GM21526 (cell line): Measurements from ENCODE around the gene TTC29.
"Not testable (repeated sequence)": the region's sequence is repeated elsewhere in the genome, so short reads cannot be mapped to it uniquely, and the experiment has no call there.

Experiments used
- ATAC-seq: cut with Tn5 transposase; IDR thresholded peaks from one replicate; pipeline ENCODE4 v1.9.1; 2021; ENCODE audit warnings: moderate library complexity; ENCODE audit not compliant: unreplicated experiment, low FRiP score

The TTC29 gene

DNA sequence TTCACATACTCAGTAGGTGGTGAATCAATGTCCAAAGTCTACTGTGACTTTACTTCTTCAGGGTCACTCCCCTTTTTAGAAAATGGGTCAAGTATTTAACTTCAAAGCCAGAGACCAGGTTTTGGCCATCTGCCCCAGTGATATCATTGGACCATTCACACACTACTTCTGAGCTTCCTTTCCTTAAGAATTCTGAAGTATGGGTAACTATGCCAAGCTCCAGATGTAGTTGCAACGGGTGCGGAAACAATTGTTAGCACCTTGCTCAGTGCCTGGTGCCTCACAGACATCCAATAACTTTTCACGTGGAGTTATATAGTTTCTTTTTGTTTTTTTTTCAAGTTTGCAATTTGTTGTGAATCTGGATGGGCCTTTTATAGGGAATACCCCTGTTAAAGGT, 62.6 kb downstream of the TTC29 start:
- no peak for ATAC-seq

DNA sequence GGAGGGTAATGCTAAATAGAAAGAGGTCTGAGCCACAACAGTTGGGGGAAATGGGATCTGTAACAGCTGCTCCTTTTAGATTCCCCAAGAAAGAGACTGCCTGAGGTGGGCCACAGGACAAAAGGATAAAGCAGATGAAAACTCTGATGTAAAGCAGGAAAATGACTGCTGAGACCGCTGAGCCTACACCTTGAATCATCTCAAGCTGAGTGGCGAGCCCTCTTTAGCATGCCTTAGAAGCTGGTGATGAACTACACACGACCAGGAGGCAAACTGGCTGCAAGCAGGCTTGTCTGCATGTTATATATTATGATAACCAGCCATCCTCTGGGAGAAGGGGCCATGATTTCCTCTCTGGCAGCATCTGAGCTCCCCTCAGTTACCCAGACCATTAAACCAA, 88.4 kb downstream of the TTC29 start:
- ATAC-seq = no peak

DNA sequence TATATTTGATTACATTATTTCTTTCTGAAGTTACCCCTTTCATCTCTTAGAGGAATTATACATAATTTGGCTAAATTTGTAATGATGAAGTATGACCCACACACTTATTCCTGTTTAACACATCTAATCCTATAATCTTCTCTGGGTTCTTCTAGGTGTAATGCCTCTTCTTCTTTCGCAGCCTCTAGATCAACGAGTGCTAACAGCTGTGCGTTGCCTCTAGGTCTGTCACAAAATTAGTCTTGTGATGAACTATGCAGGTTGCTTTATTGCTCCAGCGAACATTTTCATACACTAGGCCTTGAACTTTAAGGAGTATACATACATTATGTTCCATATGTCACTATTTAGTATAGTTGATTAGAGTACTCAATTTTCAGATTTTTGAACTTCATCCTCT, 89.9 kb downstream of the TTC29 start:
- no peak for ATAC-seq

DNA sequence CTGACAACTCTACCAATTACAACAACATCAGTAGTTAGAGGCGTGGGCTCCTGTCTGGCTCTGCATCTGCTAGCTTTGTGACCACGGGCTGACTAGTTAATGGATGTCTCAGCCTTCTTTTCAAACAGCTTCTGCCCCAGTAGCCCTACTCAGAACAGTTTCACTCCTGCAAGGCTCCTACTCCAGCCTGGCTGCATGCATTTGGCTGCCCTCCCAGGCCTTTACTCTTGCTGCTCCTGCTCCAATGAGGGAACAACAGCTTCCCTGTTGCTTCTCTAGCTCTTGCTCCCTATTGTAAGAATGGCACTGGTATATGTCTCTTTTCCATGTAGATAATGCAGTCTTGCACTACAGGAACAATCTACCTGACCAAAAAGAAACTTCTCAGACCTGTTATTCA, 93.3 kb downstream of the TTC29 start:
- ATAC-seq = no peak

DNA sequence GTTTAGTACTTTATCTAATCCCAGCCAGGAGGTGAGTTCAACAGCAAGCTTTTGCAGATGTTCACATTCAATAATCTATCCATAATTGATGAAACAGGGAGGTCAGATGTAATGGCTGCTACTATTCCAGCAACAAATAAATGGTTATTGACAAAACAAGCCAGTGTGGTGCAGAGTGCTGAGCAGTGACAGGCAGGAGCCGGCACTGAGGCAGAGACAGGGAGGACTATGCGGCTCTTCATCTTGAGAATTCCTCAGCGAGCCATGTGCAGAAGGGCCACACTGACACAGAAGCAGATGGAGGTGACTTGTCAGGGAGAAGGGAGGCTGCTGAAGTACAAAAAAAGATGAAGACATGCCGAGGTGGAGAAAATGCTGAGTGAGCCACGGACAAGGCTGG, 98.3 kb downstream of the TTC29 start:
- no peak for ATAC-seq

DNA sequence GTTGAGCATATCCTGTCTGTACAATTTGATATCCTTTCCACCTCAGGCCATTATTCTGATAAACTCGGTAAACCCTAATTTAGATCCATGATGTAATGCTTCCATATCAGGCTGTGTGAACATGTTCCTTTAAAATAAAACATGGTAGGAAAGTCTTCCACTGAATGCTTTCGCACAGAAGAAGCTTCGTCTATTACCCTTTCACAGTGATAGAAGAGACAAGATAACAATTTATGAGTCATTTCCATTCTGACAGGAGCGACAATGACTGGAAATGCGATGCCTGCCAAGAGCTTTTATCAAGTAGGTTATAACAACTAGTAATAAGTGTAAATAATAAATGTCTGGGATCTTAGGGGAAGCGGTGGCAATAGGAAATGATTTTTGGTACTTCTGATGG, 98.8 kb downstream of the TTC29 start:
- no peak for ATAC-seq

DNA sequence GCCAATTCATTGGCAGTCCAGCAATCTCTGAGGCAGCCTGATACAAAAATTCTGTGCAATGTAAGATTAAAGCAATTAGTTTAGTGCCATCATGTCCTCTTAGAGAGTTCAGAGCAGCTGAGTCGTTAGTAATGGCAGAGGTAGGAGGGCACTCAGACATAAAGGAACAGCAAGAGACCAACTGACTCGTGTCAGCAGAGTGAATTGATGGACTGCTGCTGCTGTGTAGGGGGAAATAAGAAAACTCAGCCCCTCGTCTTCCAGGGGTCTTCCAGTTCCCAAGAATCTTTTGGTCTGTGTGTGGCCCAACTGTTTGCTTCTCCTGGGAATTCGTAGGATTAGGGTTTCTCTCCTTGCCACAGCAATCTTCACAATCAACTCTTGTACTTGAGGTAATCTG, 100.9 kb downstream of the TTC29 start:
- no peak for ATAC-seq

DNA sequence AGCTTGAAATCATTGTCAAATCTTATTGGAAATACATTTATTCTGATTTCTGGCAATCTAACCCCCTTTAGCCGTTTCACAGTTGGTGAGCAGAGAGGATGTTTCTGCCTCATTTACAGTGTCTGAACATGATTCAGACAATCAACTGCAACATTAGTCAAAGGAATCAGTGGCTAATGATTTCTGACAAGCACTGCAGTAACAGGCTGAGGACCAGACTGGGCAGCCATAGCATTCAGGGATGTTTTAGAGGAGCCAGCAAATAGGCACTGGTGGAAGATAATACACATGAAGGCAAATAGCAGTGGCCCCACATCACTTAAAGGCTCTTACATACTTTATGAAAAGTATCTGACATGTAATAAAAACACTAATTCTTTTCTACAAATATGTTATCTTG, 102.8 kb downstream of the TTC29 start:
- ATAC-seq = no peak

DNA sequence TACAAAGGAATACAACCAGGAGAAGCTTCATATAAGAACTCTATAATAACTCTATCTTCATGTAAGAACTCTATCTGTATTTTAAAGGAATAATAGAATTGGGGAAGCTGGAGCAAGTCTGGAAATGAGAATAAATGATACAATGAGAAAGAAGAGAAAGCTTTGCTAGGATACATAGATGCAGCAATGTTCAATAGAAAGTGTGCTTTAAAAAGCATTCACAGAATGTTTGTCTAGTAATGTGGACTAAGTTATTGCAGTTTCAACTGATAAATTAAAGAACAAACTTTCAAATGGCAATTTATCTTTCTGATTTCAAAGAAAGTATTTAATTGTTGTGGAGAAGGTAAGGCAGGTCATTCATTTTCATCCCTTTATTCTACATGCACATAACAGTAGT, 104.9 kb downstream of the TTC29 start:
- no peak for ATAC-seq

DNA sequence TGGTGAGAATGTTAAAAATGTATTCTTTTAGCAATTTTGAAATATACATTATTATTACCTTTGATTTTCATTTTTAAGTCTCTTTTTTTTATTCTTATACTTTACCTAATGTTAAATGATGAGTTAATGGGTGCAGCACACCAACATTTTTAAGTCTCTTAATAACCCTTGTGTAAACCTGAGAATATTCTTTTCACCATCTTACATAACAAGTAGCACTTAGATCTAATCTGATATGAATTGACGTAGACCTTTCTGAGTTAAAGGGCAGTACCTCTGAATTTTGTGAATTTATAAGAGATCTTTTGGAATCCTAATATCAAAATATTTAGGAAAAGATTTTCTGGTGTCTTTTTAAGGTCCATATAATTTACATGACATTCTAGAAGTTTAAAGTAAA, 110.6 kb downstream of the TTC29 start:
- no peak for ATAC-seq

DNA sequence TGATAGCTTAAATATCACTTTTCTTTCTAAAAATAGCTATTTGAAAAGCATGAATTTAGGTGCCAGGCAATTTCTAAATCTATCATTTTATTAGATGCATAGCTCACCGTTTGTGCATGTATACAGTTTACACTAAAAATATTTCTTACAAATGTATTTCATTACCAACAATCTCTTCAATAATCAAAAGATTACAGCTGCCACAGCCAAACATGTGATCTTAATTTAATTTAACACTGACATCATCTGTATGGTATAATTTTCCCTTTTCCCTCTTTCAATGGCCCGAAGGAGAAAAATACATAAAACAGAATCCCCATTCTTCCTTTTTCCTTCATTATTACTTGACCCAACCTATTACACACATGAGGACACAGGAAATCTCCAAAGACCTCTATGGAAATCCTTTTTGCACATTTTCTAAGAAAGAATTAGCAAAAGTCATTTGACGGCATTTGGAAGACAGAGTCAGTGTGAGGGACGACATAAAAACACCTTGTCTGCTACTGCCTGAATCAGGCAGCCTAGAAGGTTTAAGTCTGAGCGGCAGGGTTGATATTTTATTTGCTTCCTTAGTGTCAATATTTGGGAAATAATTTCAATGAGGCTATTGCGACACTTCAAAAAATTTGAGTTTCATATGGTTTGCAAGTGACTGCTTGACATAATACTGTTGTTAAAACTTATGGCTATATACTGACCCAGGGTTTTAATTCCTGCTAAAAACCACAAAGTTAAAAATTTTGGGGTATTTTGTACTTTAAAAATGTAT, 111.2 kb downstream of the TTC29 start:
- no peak for ATAC-seq

DNA sequence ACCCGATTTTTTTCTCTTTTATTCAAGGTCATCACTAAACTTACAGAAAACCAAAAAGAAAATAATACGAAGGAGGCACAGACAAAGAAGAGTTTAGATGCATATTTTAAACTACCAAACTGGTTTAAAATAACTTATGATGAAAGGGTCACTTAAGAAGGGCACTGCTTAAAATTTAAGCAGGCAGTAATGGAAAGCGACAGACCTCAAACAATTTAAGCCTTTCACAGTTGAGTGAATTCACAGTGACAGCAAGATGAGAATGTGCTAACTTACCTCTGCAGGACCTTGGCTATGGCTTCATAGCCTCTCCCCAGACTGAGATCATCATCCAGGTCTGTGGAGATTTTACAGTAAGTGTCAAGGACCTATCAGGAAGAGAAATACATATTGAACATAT, 112.1 kb downstream of the TTC29 start:
- ATAC-seq = no peak

DNA sequence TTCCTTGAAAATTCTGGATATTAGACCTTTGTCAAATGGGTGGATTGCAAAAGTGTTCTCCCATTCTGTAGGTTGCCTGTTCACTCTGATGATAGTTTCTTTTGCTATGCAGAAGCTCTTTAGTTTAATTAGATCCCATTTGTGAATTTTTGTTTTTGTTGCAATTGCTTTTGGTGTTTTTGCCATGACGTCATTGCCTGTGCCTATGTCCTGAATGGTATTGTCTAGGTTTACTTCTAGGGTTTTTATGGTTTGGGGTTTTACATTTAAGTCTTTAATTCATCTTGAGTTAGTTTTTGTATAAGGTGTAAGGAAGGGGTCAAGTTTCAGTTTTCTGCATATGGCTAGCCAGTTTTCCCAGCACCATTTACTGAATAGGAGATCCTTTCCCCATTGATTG, 122.7 kb downstream of the TTC29 start:
- not testable (repeated sequence) for ATAC-seq

DNA sequence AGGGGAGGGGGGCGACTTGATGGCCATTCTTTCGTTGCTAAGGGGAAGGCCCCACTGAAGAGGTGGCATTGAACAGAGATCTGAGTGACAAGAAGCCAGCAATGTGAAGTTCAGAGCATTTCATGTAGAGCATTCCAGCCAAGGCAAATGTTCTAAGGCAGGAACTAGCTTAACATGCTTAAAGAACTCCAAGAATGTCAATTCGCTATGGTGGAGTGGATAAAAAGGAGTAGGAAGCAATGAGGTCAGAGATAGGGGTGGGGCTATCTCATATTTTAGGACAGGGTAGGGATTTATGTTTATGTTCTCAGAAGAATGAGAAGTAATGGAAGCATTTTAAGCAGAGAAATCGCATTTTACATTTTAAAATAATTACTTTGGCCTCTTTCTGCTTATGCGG, 130.9 kb downstream of the TTC29 start:
- ATAC-seq = no peak

DNA sequence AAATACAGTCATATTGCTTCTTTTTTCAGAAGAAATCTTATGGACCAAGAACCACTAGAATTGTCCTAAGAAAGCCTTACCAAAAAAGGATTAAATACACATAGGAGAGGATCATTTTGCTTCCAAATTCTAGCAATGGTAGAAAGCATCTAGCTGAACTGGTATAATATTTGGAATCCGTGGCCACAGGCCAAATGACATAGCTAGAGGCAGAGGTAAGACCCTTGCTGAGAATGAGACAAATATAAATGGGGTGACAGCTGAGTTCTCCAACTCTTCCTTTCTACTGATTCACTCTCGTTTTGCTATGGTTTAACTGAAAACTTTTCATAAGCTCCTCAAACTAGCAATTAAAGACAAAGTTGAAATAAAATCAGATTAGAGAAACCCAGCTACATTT, 150.0 kb downstream of the TTC29 start:
- no peak for ATAC-seq

DNA sequence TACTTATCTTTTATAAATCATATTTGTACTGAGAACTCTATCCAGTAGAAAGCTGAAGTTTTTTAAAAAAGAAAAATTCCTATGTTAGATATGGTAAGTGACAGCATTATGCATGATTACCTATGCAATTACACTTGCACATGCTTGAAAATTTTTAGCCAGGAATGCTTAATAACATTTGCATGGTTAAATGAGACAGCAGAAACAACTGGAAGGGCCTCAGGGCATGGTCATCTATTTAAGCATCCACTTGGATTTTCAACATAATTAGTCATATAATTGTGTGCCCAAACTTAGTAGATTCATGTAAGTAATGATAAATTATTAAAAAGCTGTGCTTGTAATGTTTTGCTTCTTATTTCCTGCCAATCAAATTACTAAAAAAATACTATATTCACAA, 151.9 kb downstream of the TTC29 start:
- ATAC-seq = no peak

DNA sequence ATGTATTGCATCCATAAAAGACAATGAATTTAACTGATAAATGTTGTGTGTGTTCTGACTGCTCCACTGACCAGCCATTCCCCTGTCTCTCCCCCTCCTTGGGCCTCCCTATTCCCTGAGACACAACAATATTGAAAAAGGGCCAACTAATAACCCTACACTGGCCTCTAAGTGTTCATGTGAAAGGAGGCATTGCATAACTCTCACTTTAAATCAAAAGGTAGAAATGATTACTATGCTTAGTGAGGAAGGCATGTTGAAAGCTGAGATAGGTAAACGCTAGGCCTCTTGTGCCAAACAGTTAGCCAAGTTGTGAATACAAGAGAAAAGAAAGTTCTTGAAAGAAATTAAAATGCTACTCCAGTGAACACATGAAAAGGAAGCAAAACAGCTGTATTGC, 154.2 kb downstream of the TTC29 start:
- ATAC-seq = no peak

DNA sequence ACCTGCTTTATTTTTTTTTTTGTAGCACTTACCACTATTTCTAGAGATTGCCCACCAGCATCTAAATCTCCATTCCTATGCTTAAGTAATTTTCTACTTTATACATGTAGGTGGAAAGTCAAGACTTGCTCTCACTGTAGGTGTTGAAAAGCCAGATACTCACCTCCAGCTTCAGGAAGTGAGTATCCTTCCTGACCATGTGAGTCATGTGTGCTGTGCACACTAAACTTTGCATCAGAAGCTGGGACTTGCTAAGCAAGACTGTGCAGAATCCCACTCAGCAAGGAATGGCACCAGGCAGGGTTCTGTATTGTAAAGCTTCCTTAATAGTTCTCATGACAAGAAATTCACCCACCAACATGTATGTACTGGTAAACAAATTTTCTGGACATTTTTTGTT, 155.1 kb downstream of the TTC29 start:
- no peak for ATAC-seq

DNA sequence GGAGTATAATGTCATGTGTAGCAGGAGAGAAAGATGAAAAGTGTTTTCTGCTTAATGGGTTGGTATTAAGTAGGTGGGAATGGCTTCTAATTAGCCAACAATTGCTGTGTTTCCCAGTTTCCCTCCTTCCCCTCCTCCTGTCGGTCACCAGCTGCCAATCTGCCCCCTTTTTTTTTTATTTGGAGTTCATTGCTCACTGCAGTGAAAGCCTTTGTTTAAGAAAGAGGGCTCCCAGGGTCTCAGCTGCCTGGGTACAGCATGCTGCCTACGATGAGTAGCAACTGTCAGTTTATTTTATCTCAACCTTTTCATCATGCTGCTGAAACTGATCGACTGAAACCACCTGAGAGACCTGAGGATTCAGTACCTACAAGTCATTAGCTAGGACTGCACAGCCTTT, 157.9 kb downstream of the TTC29 start:
- no peak for ATAC-seq

DNA sequence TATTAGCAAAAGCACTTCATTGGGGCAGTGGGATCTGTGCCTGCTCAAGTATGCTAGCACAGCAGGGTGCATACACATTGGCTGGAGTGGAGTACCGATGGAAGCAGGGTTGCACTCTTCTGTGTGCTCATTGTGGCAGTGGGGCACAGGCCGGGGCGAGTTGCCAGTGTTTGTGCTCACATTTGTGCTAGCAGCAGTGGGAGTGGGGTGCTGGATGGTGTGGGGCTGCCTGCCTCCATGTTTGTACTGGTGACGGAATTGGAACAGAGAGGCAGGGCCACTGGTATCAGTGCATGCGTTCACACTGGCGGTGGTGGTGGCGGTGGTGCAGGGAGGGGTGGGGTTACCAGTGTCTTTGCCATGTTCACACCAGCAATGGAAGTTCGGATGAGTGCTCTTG, 169.0 kb downstream of the TTC29 start:
- no peak for ATAC-seq

DNA sequence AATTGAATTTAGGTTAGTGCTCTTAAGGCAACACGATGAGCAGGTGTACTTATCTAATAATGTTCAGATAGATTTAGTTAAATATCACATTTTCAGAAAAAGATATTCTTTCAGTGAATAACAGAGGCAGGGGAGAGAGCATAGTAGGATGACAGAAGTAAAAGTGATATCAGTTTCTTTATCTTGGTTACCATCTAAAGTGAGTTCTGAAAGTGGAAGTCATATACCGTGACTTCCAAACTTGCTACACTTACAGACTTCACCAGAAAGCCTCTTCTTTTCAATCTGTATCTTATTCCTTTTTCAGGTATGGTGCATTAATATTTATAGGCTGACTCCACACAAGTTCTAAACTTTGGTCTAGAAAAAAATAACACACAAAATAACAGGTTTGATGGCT, 182.1 kb downstream of the TTC29 start:
- ATAC-seq = no peak

DNA sequence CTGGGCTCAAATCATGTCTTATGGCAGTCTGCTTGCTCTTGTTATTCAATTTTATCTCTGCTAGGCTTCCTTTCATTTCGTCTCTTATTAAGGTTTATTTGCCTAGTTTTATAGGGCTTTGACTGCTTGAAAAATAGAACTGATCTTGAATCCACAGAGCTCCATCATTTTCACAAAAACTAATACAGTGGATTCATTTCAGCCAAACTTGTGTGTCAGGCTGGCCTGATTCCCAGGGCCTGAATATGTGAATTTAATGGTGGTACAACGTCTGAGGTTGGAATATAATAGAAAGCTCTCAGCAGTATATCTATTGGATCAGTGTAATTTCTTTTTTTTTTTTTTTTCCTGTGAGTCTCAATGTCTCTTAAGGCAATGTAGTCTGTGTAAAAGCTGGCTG, 183.6 kb downstream of the TTC29 start:
- ATAC-seq = no peak

DNA sequence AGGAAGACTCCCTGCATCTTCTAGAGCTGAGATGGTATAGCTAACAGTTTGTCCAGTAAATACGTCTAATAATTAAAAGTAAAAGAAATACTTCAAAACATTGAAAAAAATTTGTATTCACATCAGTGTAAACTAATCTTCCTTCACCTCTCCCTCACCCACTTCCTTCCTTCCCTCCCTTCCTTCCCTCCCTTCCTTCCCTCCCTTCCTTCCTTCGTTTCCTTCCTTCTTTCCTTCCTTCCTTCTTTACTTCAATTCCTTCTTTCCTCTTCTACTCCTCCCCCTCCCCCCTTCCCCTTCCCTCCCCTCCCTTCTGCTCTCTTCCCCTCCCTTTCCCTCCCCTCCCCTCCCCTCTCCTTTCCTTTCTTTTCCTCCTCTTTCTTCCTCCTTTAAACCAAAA, 203.2 kb downstream of the TTC29 start:
- ATAC-seq = no peak
